HG02642 (cell line): ENCODE results near the gene TTC24.
"Not testable (repeated sequence)": the region's sequence is repeated elsewhere in the genome, so short reads cannot be mapped to it uniquely, and the experiment has no call there.

Experiments used
- ATAC-seq: cut with Tn5 transposase; IDR thresholded peaks from one replicate; pipeline ENCODE4 v1.9.1; 2021; ENCODE audit warnings: mild to moderate bottlenecking; ENCODE audit not compliant: unreplicated experiment, poor library complexity

TTC24 gene

GRCh38 chr1:156579472-156579871 lies at the start of gene TTC24:
Gene TTC24 (plus strand): TSS chr1:156579723. CDS start chr1:156581365, 1,642 bp downstream.
- no peak for ATAC-seq

GRCh38 chr1:156530006-156530405 lies 49.5 kb upstream of the TTC24 start:
- ATAC-seq, result no peak

DNA sequence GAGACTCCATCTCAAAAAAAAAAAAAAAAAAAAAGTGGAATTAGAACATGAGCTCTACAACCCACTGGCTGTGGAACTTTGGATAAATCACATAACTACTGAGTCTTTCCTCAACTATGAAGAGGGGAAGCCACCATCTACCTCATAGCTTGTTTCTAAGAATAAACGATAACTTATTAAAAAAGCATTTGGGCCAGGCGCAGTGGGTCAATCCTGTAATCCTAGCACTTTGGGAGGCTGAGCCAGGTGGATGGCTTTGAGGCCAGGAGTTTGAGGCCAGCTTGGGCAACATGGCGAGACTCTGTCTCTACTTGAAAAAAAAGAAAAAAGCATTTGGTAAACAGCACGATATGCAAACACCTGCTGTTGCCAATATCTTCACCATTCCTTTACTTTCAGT lies 47.1 kb upstream of the TTC24 start:
- ATAC-seq, result no peak

GRCh38 chr1:156533568-156534220 lies 45.8 kb upstream of the TTC24 start:
- ATAC-seq, result no peak

DNA sequence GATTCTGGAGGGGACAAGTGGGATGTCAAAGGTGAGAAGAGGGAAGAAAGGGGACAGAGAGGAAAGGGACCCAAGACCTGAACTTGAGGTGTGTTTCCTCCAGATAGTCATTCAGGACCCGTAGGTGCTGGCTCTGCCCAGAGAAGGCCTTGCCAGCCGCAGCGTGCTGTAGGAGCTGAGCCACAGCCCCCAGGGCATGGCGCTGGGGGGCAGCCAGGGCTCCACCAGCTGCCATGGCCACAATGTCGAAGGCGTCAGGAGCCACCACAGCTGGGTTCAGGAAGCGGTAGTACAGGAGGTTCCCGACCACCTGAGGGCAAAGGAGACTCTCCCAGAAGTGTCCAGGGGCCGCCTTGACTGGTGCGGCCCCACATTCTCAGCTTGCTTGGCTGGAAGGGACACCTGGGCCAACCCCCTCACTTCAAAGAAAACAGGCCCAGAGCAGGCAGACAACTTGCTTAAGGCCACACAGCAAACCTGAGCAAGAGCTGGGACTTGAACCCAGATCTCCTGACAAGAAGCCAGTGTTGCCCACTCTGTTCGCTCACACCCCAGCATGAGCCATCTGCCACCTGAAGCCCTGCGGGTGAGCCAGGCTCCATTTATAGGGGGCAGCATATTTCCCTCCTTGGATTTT lies 45.0 kb upstream of the TTC24 start:
- no peak for ATAC-seq

DNA sequence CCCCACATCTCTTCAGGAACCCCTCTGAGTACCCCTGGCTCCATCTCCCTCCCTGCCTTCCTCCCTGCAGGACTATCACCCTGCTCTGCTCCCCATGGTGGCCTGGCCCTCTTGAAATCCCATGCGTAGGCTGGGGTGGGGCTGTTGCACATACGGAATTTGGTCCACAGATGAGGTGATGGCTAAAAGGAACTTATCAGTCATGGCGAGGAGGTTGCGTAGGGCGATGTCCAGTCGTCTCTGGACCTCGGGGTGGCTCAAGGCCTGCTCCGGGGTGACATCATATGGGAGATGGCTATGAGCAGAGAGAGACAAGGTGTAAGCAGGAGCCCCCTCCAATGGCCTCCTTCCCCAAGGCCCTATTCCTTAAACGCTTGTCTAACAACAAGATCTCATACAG lies 42.5 kb upstream of the TTC24 start:
- no peak for ATAC-seq

- no peak for ATAC-seq
Observed at GRCh38 chr1:156538711-156539440, 40.6 kb upstream of the TTC24 start.

- no peak for ATAC-seq
Observed at GRCh38 chr1:156539818-156540355, 39.6 kb upstream of the TTC24 start.

DNA sequence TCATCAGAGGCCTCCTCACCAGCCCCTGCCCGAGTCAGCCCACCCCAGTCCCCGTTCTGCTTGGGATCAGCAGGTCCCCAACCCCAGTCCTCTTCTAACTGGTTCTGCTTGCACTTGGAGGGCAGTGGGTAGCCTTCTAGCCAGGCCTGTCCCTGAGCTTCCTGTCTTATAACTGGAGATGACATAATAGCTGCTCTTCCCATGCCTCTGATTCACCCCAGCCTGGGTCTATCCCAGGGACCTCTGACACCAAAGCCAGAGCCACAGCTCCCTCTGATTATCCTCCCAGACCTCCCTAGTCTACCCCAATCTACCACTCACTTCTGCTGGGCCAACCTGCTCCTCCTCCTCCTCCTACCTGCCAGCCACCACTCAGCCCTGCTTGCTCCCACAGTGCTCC lies 38.6 kb upstream of the TTC24 start:
- ATAC-seq, result no peak

DNA sequence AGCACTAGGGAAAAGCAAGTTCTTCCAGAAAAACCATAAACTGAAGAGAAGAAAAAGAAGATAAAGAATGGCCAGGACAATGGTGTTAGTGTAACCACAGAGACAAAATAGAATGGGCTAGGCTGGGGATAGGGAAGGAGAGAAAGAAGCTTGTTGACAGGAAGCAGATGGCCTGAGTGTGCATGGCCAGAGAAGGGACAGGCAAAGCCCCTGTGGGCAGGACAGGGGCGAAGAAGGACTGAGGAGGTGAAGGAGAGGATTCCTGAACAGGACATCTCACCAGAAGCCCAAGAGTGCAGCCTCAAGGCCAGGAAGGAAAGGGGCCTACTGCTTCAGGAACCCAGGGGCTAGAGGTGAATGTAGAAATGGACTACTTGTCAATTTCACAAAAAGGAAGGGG lies 36.5 kb upstream of the TTC24 start:
- no peak for ATAC-seq

- no peak for ATAC-seq
Observed at GRCh38 chr1:156544592-156545102, 34.9 kb upstream of the TTC24 start.

DNA sequence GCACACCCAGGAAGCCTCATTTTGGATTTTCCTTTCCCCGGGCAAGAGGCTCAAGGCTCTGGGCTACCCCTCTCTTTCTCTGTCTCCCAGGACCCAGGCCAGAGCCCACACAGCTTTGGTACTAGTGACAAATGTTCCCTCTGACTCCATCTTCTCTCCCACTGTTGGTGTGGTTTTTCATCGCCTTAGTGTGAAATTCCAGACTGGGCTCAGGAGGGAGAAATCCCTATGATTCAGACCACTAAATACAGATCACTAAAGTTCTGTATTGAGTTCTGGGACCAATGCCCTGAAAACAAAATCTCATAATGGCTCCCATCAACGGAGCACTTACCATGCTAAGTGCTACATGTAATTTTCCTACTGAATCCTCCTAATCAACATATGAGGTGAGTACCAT lies 33.3 kb upstream of the TTC24 start:
- ATAC-seq, result no peak

DNA sequence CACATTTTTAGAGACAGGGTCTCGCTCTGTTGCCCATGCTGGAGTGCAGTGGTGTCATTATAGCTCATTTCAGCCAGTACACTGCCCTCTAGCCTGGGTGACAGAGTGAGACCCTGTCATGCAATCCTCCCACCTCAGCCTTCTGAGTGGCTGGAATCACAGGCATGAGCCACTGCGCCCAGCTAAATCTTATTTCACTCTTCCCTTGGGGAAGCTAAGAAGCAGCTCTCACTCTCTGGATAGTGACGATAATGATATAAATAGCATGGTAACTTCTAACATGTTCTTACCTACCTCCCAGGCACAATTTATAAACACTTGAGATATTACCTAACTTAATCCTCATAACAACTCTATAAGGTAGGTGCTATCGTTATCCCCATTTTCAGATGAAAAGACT lies 32.1 kb upstream of the TTC24 start:
- no peak for ATAC-seq

GRCh38 chr1:156547982-156548381 lies 31.5 kb upstream of the TTC24 start:
- ATAC-seq, result no peak

DNA sequence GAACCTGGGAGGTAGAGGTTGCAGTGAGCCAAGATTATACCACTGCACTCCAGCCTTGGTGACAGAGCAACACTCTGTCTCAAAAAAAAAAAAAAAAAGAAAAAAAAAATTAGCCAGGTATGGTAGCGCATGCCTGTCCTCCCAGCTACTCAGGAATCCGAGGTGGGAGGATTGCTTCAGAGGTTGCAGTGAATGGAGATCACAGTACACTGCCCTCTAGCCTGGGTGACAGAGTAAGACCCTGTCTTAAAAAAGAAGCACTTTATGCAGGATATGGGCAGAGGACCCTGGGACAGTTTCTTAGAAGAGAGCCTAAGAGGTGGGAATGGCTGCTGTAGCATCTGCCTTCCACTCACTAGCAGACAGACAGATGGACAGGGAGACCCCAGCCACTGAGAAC lies 30.1 kb upstream of the TTC24 start:
- no peak for ATAC-seq

DNA sequence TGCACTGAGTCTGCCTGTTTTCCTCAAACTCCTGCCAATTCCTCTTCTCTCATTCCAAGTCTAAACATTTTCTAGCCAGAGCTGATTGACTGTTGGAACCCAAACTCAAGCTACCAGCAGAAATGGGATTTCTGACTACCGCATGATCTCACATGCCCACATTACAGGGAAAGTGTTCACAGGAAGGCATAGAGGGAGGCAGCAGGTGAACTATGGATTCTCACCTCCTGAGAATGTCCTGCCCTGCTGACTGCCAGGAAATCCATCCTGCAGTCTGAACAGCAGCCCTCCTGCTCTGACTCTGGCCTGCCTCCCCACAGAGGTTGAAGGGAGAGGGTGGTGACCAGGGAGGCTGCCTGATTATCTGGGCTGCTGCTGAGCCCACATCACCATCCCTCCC lies 29.7 kb upstream of the TTC24 start:
- no peak for ATAC-seq

- ATAC-seq, result no peak
Observed at GRCh38 chr1:156550346-156550745, 29.2 kb upstream of the TTC24 start.

GRCh38 chr1:156551066-156551643 lies 28.4 kb upstream of the TTC24 start:
- no peak for ATAC-seq

- ATAC-seq, result no peak
Observed at GRCh38 chr1:156551869-156552268, 27.7 kb upstream of the TTC24 start.

DNA sequence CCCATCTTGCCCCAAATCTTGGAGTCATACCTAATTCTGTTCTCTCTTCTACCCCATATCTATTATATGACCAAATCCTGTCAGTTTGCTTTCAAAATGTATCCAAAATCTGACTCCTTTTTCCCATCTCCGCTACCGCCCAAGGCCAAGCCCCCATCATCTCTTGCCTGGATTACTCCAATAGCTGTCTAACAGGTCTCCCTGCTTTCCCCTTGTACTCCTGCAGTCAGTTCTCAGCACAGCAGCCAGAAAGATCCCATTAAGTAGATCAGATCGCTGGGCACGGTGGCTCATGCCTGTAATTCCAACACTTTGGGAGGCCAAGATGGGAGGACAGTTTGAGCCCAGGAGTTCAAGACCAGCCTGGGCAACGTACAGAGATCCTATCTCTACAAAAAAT lies 27.0 kb upstream of the TTC24 start:
- ATAC-seq, result no peak

DNA sequence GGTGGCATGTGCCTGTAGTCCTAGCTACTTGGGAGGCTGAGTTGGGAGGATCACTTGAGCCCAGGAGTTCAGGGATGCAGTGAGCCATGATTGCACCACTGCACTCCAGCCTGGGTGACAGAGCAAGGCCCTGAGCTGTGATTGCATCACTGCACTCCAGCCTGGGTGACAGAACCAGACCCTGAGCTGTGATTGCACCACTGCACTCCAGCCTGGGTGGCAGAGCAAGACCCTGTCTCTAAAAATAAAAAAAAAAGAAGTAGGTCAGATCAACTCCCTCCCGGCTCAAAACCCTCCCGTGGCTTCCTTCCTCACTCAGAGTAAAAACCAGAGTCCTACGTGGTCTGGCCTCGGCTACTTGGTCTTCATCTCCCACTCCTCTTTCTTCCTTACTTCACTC lies 26.6 kb upstream of the TTC24 start:
- ATAC-seq, result not testable (repeated sequence)
